SK-N-SH treated with all-trans-retinoic acid at 6 μM for 48 hours (cell line): ENCODE data around the gene ZNF358.

Experiments used
- ARNTL ChIP-seq: fragments of 450-650 bp; formaldehyde crosslinking; IDR thresholded peaks from 2 replicates; pipeline ENCODE4 v1.5.0; 2020; ENCODE audit warnings: low read depth, mild to moderate bottlenecking, moderate library complexity, borderline replicate concordance
- CREB5 ChIP-seq: fragments of 250-450 bp; sonication (Bioruptor Pico); IDR thresholded peaks from 2 replicates; pipeline ENCODE4 v1.5.1; 2020; ENCODE audit warnings: low read depth, mild to moderate bottlenecking, moderate library complexity
- ESRRG ChIP-seq: fragments of 250-450 bp; sonication (Bioruptor Pico); IDR thresholded peaks from 2 replicates; pipeline ENCODE4 v1.6.1; 2021; ENCODE audit warnings: mild to moderate bottlenecking
- POU6F1 ChIP-seq: fragments of 250-450 bp; sonication (Bioruptor Pico); IDR thresholded peaks from 2 replicates; pipeline ENCODE4 v1.8.0; 2021; ENCODE audit warnings: low read depth, mild to moderate bottlenecking, moderate library complexity, borderline replicate concordance
- PPARA ChIP-seq: fragments of 250-450 bp; sonication (Bioruptor Pico); IDR thresholded peaks from 2 replicates; pipeline ENCODE4 v1.5.0; 2020; ENCODE audit warnings: mild to moderate bottlenecking, borderline replicate concordance
- TOX ChIP-seq: fragments of 250-450 bp; sonication (Bioruptor Pico); IDR thresholded peaks from 2 replicates; pipeline ENCODE4 v1.8.0; 2021; ENCODE audit warnings: mild to moderate bottlenecking, moderate library complexity, borderline replicate concordance
- ZFP3 ChIP-seq: fragments of 250-450 bp; sonication (Bioruptor Pico); IDR thresholded peaks from 2 replicates; pipeline ENCODE4 v1.5.0; 2020; ENCODE audit warnings: mild to moderate bottlenecking, moderate library complexity
- ZNF565 ChIP-seq: fragments of 450-650 bp; formaldehyde crosslinking; conservative IDR thresholded peaks from 2 replicates; pipeline ENCODE4 v1.5.0; 2020; ENCODE audit warnings: low read depth, mild to moderate bottlenecking, moderate library complexity
- ZNF70 ChIP-seq: fragments of 450-650 bp; formaldehyde crosslinking; IDR thresholded peaks from 2 replicates; pipeline ENCODE4 v1.5.0; 2020; ENCODE audit warnings: mild to moderate bottlenecking, moderate library complexity
- ZNF8 ChIP-seq: fragments of 450-650 bp; formaldehyde crosslinking; IDR thresholded peaks from 2 replicates; pipeline ENCODE4 v1.5.0; 2020; ENCODE audit warnings: mild to moderate bottlenecking, moderate library complexity
- TF ChIP-seq, protein P1 (sequence below): fragments of 250-450 bp; sonication (Bioruptor Pico); IDR thresholded peaks from 2 replicates; pipeline ENCODE4 v1.8.0; 2020; ENCODE audit warnings: mild to moderate bottlenecking, moderate library complexity, borderline replicate concordance

DNA sequence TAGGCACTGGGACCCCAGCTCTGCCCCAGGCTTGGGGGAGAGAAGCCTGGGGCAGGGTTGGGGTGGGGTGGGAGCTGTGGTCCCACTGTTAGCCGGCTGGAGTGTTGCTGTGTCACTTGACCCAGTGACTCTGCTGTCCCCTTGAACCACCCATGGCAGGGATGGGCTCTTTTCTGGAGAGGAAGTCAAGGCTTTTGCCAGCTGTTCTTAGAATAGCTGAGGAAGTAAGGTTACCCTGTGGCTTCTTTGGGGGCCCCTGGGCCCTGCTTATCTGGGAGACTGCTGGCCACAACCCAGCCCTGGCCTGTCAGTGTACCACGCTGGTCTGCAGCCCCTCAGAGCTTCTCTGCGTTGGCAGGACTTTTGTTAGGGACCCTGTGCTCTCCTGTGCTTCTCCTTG is 28.7 kb downstream of the ZNF358 start:
- TF ChIP-seq ZNF565, result no peak
- no peak for TF ChIP-seq ZNF70 (CRISPR knock-in tag)
- TF ChIP-seq ZFP3 (CRISPR knock-in tag), result no peak
- TF ChIP-seq ARNTL (CRISPR knock-in tag), result no peak
- TF ChIP-seq PPARA (CRISPR knock-in tag), result no peak
- no peak for TF ChIP-seq CREB5 (CRISPR knock-in tag)
- TF ChIP-seq TOX, result no peak
- TF ChIP-seq, protein P1, sequence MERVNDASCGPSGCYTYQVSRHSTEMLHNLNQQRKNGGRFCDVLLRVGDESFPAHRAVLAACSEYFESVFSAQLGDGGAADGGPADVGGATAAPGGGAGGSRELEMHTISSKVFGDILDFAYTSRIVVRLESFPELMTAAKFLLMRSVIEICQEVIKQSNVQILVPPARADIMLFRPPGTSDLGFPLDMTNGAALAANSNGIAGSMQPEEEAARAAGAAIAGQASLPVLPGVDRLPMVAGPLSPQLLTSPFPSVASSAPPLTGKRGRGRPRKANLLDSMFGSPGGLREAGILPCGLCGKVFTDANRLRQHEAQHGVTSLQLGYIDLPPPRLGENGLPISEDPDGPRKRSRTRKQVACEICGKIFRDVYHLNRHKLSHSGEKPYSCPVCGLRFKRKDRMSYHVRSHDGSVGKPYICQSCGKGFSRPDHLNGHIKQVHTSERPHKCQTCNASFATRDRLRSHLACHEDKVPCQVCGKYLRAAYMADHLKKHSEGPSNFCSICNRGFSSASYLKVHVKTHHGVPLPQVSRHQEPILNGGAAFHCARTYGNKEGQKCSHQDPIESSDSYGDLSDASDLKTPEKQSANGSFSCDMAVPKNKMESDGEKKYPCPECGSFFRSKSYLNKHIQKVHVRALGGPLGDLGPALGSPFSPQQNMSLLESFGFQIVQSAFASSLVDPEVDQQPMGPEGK (CRISPR knock-in tag), result no peak
- no peak for TF ChIP-seq POU6F1 (CRISPR knock-in tag)
- TF ChIP-seq ESRRG, result no peak
- no peak for TF ChIP-seq ZNF8
